OCI-LY7 (cell line): ENCODE measurements around the gene CIT. TPM values are rescaled to one million over a fixed set of nuclear protein-coding genes. Genes with fewer than 3 reads are reported as not detected.

ENCODE experiments used
- BruUV-seq: library from RNA; stranded (reverse); fragments of 400-500 nt; replicated peaks from 2 replicates; lab custom pipeline; 2021; lab: Mats Ljungman, UMichigan
- CTCF ChIA-PET: fragments of 300-600 bp; sonication (Branson Sonifier 250); formaldehyde crosslinking; loops from one replicate; lab custom pipeline; 2022; ENCODE audit warnings: antibody characterized with exemption; ENCODE audit not compliant: unreplicated experiment; lab: Charles Lee
- POLR2A ChIA-PET: fragments of 300-600 bp; sonication (Branson Sonifier 250); formaldehyde crosslinking; loops from one replicate; lab custom pipeline; 2022; ENCODE audit warnings: antibody characterized with exemption; lab: Charles Lee
- DNase-seq: peaks from one replicate; pipeline ENCODE4 v3.0.0-alpha.2; 2015; ENCODE audit warnings: low spot score
- H2AFZ ChIP-seq: fragments of 200-600 bp; sonication (generic), shearing (Covaris generic); 2 replicates; pipeline ENCODE4 v1.6.1; 2014; ENCODE audit warnings: mild to moderate bottlenecking, antibody characterized with exemption, low read length, moderate library complexity
- H3K27ac ChIP-seq: fragments of 200-600 bp; sonication (generic); 2 replicates; pipeline ENCODE4 v1.5.1; 2014; ENCODE audit warnings: mixed run types, low read depth, mild to moderate bottlenecking, moderate library complexity, low read length, inconsistent platforms; ENCODE audit not compliant: poor library complexity, severe bottlenecking
- H3K36me3 ChIP-seq: fragments of 200-600 bp; sonication (generic); 2 replicates; pipeline ENCODE4 v1.6.1; 2014; ENCODE audit warnings: mild to moderate bottlenecking, antibody characterized with exemption, low read length, moderate library complexity, mixed read lengths; ENCODE audit not compliant: insufficient read depth
- H3K4me1 ChIP-seq: fragments of 200-600 bp; sonication (generic); 2 replicates; pipeline ENCODE4 v1.5.1; 2014; ENCODE audit warnings: mild to moderate bottlenecking, low read length; ENCODE audit not compliant: insufficient read depth, poor library complexity, severe bottlenecking
- H3K4me2 ChIP-seq: fragments of 200-600 bp; sonication (generic); 2 replicates; pipeline ENCODE4 v1.6.1; 2014; ENCODE audit warnings: mild to moderate bottlenecking, low read length
- H3K4me3 ChIP-seq: fragments of 200-600 bp; sonication (generic); 2 replicates; pipeline ENCODE4 v1.5.1; 2014; ENCODE audit warnings: mild to moderate bottlenecking, low read depth, low read length; ENCODE audit not compliant: poor library complexity, severe bottlenecking
- H3K79me2 ChIP-seq: fragments of 200-600 bp; sonication (generic); 2 replicates; pipeline ENCODE4 v1.6.1; 2016; ENCODE audit warnings: low read depth, mild to moderate bottlenecking, low read length, moderate library complexity, mixed read lengths; ENCODE audit not compliant: insufficient read depth
- H3K9me2 ChIP-seq: fragments of 200-600 bp; sonication (generic); 2 replicates; pipeline ENCODE4 v1.6.1; 2016; ENCODE audit warnings: mild to moderate bottlenecking, low read length, mixed read lengths; ENCODE audit not compliant: insufficient read depth
- H3K9me3 ChIP-seq: fragments of 200-600 bp; sonication (generic); 2 replicates; pipeline ENCODE4 v1.6.1; 2014; ENCODE audit warnings: mild to moderate bottlenecking, mixed run types, low read length, mixed read lengths
- H4K20me1 ChIP-seq: fragments of 200-600 bp; sonication (generic); 2 replicates; pipeline ENCODE4 v1.6.1; 2014; ENCODE audit warnings: mild to moderate bottlenecking, antibody characterized with exemption, low read length, moderate library complexity, mixed read lengths; ENCODE audit not compliant: insufficient read depth
- EZH2phosphoT487 ChIP-seq: fragments of 200-600 bp; sonication (generic); IDR thresholded peaks from 2 replicates; pipeline ENCODE4 v1.6.1; 2018; ENCODE audit warnings: low read depth, borderline replicate concordance, mild to moderate bottlenecking, mixed run types, antibody characterized with exemption, low read length, moderate library complexity, mixed read lengths
- intact Hi-C: fragments of 100-400 bp; cut with micrococcal nuclease; formaldehyde crosslinking; loops from one replicate; pipeline ENCODE4 v1.10.0; 2022; ENCODE audit not compliant: unreplicated experiment
- total RNA-seq, 2 experiments: library from RNA; depleted of rRNA in 1 of 2; stranded (reverse); fragments of >200 nt in 1 of 2; shearing (Covaris generic) in 1 of 2; gene quantifications; 2 replicates each; pipeline ENCODE4 v1.2.3, GENCODE V29; 2014 to 2022
- TF ChIP-seq, protein P1 (sequence below): fragments of 200-600 bp; sonication (generic); conservative IDR thresholded peaks from 2 replicates; pipeline ENCODE4 v1.5.1; 2014; ENCODE audit warnings: mild to moderate bottlenecking, antibody characterized with exemption, low read length, moderate library complexity, mixed read lengths

The CIT gene
- total RNA-seq, 2 experiments from 2014 or later: 33.4 to 90.1 TPM

DNA sequence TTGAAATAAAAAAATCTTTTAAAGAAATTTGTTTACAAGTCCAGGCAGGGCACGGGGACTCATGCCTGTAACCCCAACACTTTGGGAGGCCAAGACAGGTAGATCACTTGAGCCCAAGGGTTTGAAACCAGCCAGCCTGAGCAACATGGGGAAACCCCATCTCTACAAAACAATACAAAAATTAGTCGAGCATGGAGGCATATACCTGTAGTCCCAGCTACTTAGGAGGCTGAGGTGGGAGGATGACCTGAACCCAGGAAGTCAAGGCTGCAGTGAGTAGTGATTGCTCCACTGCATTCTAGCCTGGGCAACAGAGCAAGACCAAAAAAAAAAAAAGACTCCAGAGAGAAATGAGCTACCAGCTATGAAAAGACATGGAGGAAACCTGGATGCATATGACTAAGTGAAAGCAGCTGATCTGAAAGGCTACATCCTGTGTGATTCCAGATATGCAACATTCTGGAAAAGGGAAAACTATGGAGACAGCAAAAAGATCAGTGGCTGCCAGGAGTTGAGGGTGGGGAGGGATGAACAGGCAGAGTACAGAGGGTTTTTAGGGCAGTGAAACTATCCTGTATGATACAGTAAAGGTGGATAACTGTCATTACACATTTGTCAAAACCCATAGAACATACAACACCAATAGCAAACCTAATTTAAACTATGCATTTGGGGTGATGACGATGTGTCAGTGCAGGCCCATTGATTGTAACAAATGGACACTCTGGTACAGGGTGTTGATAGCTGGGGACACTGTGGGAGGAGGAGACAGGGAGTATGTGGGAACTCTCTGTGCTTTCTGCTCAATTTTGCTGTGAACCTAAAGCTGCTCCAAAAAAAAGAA lies 149.3 kb downstream of the CIT start:
- intact Hi-C loops: no loop called here
- POLR2A ChIA-PET: interaction anchor here (0.7 kb wide), 1 partner anchor 305 kb away, joined by 3 read pairs; no protein-coding TSS in a partner anchor
- BruUV-seq: no TSS peak
- Histone ChIP-seq H3K4me2 (0 out of 2 replicates have a peak overlapping the region, but pooled peaks have one; percentile 23), H3K4me1 (peaks cover 11% of the 10 kb centered on the region), H3K9me3 (no peaks in the 10 kb centered on the region), H3K27ac (no peak overlapping the region), H2AFZ (no peak overlapping the region), H3K79me2 (no peaks in the 10 kb centered on the region), H3K9me2 (no peaks in the 10 kb centered on the region), H3K36me3 (peaks cover 57% of the 10 kb centered on the region), H4K20me1 (no peaks in the 10 kb centered on the region), H3K4me3 (no peak overlapping the region)
- no peak for TF ChIP-seq EZH2phosphoT487
- TF ChIP-seq, protein P1, sequence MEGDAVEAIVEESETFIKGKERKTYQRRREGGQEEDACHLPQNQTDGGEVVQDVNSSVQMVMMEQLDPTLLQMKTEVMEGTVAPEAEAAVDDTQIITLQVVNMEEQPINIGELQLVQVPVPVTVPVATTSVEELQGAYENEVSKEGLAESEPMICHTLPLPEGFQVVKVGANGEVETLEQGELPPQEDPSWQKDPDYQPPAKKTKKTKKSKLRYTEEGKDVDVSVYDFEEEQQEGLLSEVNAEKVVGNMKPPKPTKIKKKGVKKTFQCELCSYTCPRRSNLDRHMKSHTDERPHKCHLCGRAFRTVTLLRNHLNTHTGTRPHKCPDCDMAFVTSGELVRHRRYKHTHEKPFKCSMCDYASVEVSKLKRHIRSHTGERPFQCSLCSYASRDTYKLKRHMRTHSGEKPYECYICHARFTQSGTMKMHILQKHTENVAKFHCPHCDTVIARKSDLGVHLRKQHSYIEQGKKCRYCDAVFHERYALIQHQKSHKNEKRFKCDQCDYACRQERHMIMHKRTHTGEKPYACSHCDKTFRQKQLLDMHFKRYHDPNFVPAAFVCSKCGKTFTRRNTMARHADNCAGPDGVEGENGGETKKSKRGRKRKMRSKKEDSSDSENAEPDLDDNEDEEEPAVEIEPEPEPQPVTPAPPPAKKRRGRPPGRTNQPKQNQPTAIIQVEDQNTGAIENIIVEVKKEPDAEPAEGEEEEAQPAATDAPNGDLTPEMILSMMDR: no peak
- CTCF ChIA-PET: no interaction called here
- peak; percentile 3 for DNase-seq

DNA sequence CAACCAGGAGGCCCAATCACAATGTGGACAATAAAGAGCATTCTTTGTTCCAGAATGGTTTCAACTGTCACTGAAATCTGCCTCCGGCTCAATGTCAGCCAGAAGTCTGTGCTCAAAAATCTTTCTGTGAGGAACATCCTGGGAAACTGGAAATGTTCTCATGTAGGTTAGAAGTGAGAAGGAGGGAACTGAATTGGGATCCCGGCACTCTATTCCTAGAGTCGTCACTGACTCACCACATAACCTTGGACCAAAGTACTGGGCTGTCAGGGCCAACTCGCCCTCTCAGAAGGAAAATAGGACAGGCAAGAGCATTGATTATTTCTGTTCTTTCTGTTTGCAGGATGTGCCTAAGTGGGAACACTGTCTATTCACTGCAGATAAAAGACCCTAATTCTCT lies 151.6 kb downstream of the CIT start:
- no peaks in the 10 kb centered on the region for H3K9me2 ChIP-seq
- ChIA-PET POLR2A (no interaction called here), CTCF (no interaction called here)
- no peaks in the 10 kb centered on the region for H3K79me2 ChIP-seq
- peaks cover 11% of the 10 kb centered on the region for H3K4me1 ChIP-seq
- H3K9me3 ChIP-seq: no peaks in the 10 kb centered on the region
- H2AFZ ChIP-seq: no peak overlapping the region
- H3K36me3 ChIP-seq: peaks cover 59% of the 10 kb centered on the region
- intact Hi-C loops: no loop called here
- BruUV-seq: no TSS peak
- TF ChIP-seq, protein P1: no peak
- TF ChIP-seq EZH2phosphoT487: no peak
- H3K4me3 ChIP-seq: no peak overlapping the region
- DNase-seq: no peak
- H4K20me1 ChIP-seq: no peaks in the 10 kb centered on the region
- H3K27ac ChIP-seq: no peak overlapping the region
- H3K4me2 ChIP-seq: no peak overlapping the region

DNA sequence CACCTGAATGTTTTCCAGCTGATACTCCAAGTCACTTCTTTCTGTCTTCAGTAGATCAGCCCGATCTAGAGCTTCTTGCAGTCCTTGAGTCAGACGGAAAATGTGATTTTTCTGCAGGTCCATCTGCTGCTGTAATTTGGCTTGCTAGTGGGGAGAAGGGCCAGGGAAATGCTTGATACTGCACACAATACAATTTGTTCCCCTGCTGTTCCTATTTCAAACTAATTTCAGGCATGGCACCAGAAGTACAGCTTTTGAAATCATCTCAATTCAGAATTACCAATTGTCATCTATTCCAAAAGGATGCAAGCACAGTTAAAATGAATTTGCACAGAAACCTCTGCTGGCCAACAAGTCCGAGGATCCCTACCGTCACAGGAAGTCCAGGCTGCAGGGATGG lies 155.8 kb downstream of the CIT start:
- TF ChIP-seq, protein P1: no peak
- TF ChIP-seq EZH2phosphoT487: no peak
- Histone ChIP-seq H3K9me3 (no peaks in the 10 kb centered on the region), H3K9me2 (no peaks in the 10 kb centered on the region), H4K20me1 (no peaks in the 10 kb centered on the region), H3K4me1 (no peaks in the 10 kb centered on the region), H3K36me3 (peaks cover 50% of the 10 kb centered on the region), H3K79me2 (no peaks in the 10 kb centered on the region), H2AFZ (no peak overlapping the region), H3K4me3 (no peak overlapping the region), H3K4me2 (no peak overlapping the region), H3K27ac (no peak overlapping the region)
- DNase-seq: no peak
- ChIA-PET POLR2A (no interaction called here), CTCF (no interaction called here)
- intact Hi-C loops: no loop called here
- BruUV-seq: no TSS peak
